PC-3 (cell line): ENCODE data around the gene DCAF8. TPM values are rescaled to one million over a fixed set of nuclear protein-coding genes. Genes with fewer than 3 reads are reported as not detected.

Experiments
- ATAC-seq: fragments of 200-7000 bp; cut with Tn5 transposase; 2 replicates; pipeline ENCODE4 v1.9.1; 2020; ENCODE audit warnings: mild to moderate bottlenecking, moderate library complexity
- BruUV-seq: library from RNA; stranded (reverse); fragments of 400-500 nt; replicated peaks from 2 replicates; lab custom pipeline; 2021; lab: Mats Ljungman, UMichigan
- CTCF ChIA-PET: fragments of 300-600 bp; sonication (Branson Sonifier 250); formaldehyde crosslinking; loops from one replicate; lab custom pipeline; 2022; ENCODE audit warnings: antibody characterized with exemption; lab: Charles Lee
- POLR2A ChIA-PET: fragments of 300-600 bp; sonication (Branson Sonifier 250); formaldehyde crosslinking; loops from one replicate; lab custom pipeline; 2022; ENCODE audit warnings: antibody characterized with exemption; ENCODE audit not compliant: unreplicated experiment; lab: Charles Lee
- DNase-seq: peaks from one replicate; pipeline ENCODE4 v3.0.0-alpha.2; 2015
- H2AFZ ChIP-seq: fragments of 300-600 bp; sonication (generic); 2 replicates; pipeline ENCODE4 v1.6.0; 2016; ENCODE audit warnings: antibody characterized with exemption, low read length
- H3F3A ChIP-seq: fragments of 300-600 bp; sonication (generic); one replicate; pipeline ENCODE4 v1.6.0; 2017; ENCODE audit warnings: antibody characterized with exemption, low read length, control low read depth, mild to moderate bottlenecking; ENCODE audit not compliant: unreplicated experiment
- H3K27ac ChIP-seq: fragments of 300-600 bp; sonication (generic); 2 replicates; pipeline ENCODE4 v1.5.1; 2016; ENCODE audit warnings: mild to moderate bottlenecking, low read length
- H3K27me3 ChIP-seq: fragments of 300-600 bp; sonication (generic); 2 replicates; pipeline ENCODE4 v1.6.1; 2016; ENCODE audit warnings: low read length, mixed read lengths
- H3K36me3 ChIP-seq: fragments of 300-600 bp; sonication (generic); 2 replicates; pipeline ENCODE4 v1.6.1; 2016; ENCODE audit warnings: low read depth, mixed run types, low read length, mixed read lengths
- H3K4me1 ChIP-seq: fragments of 300-600 bp; sonication (generic); 2 replicates; pipeline ENCODE4 v1.5.1; 2016; ENCODE audit warnings: low read length; ENCODE audit not compliant: insufficient read depth
- H3K4me2 ChIP-seq: fragments of 300-600 bp; sonication (generic); 2 replicates; pipeline ENCODE4 v1.6.0; 2016; ENCODE audit warnings: low read length
- H3K4me3 ChIP-seq: fragments of 300-600 bp; sonication (generic); 2 replicates; pipeline ENCODE4 v1.5.1; 2016; ENCODE audit warnings: mild to moderate bottlenecking, low read length, mixed read lengths
- H3K79me2 ChIP-seq: fragments of 300-600 bp; sonication (generic); 2 replicates; pipeline ENCODE4 v1.6.1; 2017; ENCODE audit warnings: low read length, mixed read lengths
- H3K9ac ChIP-seq: fragments of 300-600 bp; sonication (generic); 2 replicates; pipeline ENCODE4 v1.6.0; 2016; ENCODE audit warnings: mild to moderate bottlenecking, low read length
- H3K9me2 ChIP-seq: fragments of 300-600 bp; sonication (generic); replicated peaks from 2 replicates; pipeline ENCODE4 v1.6.1; 2016; ENCODE audit warnings: mixed run types, low read length, mixed read lengths
- H3K9me3 ChIP-seq: fragments of 300-600 bp; sonication (generic); 2 replicates; pipeline ENCODE4 v1.6.1; 2016; ENCODE audit warnings: low read length, mixed read lengths
- H4K20me1 ChIP-seq: fragments of 300-600 bp; sonication (generic); 2 replicates; pipeline ENCODE4 v1.6.1; 2016; ENCODE audit warnings: low read length, mixed read lengths
- EZH2 ChIP-seq: fragments of 300-600 bp; sonication (generic); IDR thresholded peaks from one replicate; pipeline ENCODE4 v1.6.1; 2017; ENCODE audit warnings: antibody characterized with exemption, mild to moderate bottlenecking, low read length; ENCODE audit not compliant: unreplicated experiment
- EZH2phosphoT487 ChIP-seq: fragments of 300-600 bp; sonication (generic); IDR thresholded peaks from 2 replicates; pipeline ENCODE4 v1.6.1; 2018; ENCODE audit warnings: mild to moderate bottlenecking, antibody characterized with exemption, low read length, borderline replicate concordance
- intact Hi-C: fragments of 100-400 bp; cut with micrococcal nuclease; formaldehyde crosslinking; loops from 2 replicates; pipeline ENCODE4 v1.9.0; 2023
- total RNA-seq: library from RNA; depleted of rRNA; stranded (reverse); fragments of >200 nt; gene quantifications from 2 replicates; pipeline ENCODE4 v1.2.3, GENCODE V29; 2014
- TF ChIP-seq, protein P1 (sequence below): fragments of 300-600 bp; sonication (generic); conservative IDR thresholded peaks from 2 replicates; pipeline ENCODE4 v1.5.1; 2017; ENCODE audit warnings: antibody characterized with exemption, low read depth, mild to moderate bottlenecking, low read length

Gene DCAF8
- total RNA-seq, 1 experiment from 2014 or later: 122 TPM

DNA sequence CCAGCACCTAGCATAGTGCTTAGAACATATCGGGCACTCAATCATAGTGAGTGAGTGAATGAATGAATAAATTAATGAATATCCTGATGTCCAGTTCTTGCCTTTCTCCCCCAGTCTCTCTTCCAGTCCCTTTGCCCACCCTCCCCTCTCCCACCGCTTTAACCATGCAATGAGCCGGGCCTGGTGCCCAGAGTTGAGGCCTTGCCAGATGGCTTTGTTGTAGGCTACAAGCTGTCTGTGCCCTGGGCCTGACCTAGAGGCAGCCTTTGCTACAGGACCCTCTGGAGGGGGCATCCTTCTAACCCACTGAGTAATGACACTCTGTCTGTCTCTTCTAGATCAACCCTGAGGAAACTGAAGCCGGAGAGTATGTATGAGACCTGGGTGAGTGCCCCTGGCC, 65.1 kb downstream of the DCAF8 start:
- no peak for DNase-seq
- Histone ChIP-seq H3K27ac (no peak overlapping the region), H3K9me3 (no peaks in the 10 kb centered on the region), H3K9ac (no peak overlapping the region), H3K9me2 (no peaks in the 10 kb centered on the region), H2AFZ (no peak overlapping the region), H3K4me1 (peaks cover 9% of the 10 kb centered on the region; the same call in 1 of the 2 replicates), H3K79me2 (no peaks in the 10 kb centered on the region), H3K27me3 (no peaks in the 10 kb centered on the region), H4K20me1 (no peaks in the 10 kb centered on the region), H3K4me3 (no peak overlapping the region), H3K36me3 (no peaks in the 10 kb centered on the region), H3K4me2 (no peak overlapping the region), H3F3A (no peaks in the 10 kb centered on the region)
- BruUV-seq: no TSS peak
- no peak for TF ChIP-seq EZH2
- no peak for TF ChIP-seq EZH2phosphoT487
- TF ChIP-seq, protein P1, sequence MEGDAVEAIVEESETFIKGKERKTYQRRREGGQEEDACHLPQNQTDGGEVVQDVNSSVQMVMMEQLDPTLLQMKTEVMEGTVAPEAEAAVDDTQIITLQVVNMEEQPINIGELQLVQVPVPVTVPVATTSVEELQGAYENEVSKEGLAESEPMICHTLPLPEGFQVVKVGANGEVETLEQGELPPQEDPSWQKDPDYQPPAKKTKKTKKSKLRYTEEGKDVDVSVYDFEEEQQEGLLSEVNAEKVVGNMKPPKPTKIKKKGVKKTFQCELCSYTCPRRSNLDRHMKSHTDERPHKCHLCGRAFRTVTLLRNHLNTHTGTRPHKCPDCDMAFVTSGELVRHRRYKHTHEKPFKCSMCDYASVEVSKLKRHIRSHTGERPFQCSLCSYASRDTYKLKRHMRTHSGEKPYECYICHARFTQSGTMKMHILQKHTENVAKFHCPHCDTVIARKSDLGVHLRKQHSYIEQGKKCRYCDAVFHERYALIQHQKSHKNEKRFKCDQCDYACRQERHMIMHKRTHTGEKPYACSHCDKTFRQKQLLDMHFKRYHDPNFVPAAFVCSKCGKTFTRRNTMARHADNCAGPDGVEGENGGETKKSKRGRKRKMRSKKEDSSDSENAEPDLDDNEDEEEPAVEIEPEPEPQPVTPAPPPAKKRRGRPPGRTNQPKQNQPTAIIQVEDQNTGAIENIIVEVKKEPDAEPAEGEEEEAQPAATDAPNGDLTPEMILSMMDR: no peak
- POLR2A ChIA-PET: no interaction called here
- CTCF ChIA-PET: no interaction called here
- intact Hi-C loops: no loop called here
- no peak for ATAC-seq

GRCh38 chr1:160196143-160196542, 66.2 kb downstream of the DCAF8 start:
- H3K36me3 ChIP-seq: no peaks in the 10 kb centered on the region
- peaks cover 9% of the 10 kb centered on the region; the same call in 1 of the 2 replicates for H3K4me1 ChIP-seq
- ChIA-PET CTCF (interaction anchor here (1.7 kb wide), 1 partner anchor 24 kb away, joined by 5 read pairs; no protein-coding TSS in a partner anchor), POLR2A (no interaction called here)
- no peak overlapping the region for H3K27ac ChIP-seq
- H3K79me2 ChIP-seq: no peaks in the 10 kb centered on the region
- ATAC-seq (no peak), DNase-seq (no peak)
- no peaks in the 10 kb centered on the region for H3K9me2 ChIP-seq
- H3K4me3 ChIP-seq: no peak overlapping the region
- intact Hi-C loops: no loop called here
- no peaks in the 10 kb centered on the region for H3K9me3 ChIP-seq
- no peaks in the 10 kb centered on the region for H4K20me1 ChIP-seq
- no TSS peak for BruUV-seq
- TF ChIP-seq EZH2phosphoT487: no peak
- TF ChIP-seq EZH2: no peak
- TF ChIP-seq, protein P1: no peak
- H2AFZ ChIP-seq: no peak overlapping the region
- no peak overlapping the region for H3K9ac ChIP-seq
- no peak overlapping the region for H3K4me2 ChIP-seq
- no peaks in the 10 kb centered on the region for H3F3A ChIP-seq
- no peaks in the 10 kb centered on the region for H3K27me3 ChIP-seq

DNA sequence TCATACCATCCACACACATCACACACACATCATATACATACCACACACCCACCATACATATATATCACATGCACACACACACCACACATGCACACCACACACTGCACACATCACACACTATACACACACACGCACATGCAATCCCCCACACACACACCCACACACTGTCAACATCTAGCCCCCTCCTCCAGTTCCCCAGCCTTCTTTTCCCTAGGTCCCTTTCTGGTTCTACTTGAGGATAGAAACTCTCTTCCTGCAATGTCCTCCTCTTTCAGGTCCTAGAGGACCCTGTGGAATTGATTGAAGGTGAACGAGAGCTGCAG, 67.7 kb downstream of the DCAF8 start:
- intact Hi-C loops: no loop called here
- Histone ChIP-seq H4K20me1 (no peaks in the 10 kb centered on the region), H2AFZ (no peak overlapping the region), H3K4me1 (peaks cover 9% of the 10 kb centered on the region; the same call in 1 of the 2 replicates), H3K9me3 (no peaks in the 10 kb centered on the region), H3K4me3 (no peak overlapping the region), H3K27me3 (no peaks in the 10 kb centered on the region), H3K9ac (no peak overlapping the region), H3K36me3 (no peaks in the 10 kb centered on the region), H3K79me2 (no peaks in the 10 kb centered on the region), H3K27ac (no peak overlapping the region), H3K9me2 (no peaks in the 10 kb centered on the region), H3K4me2 (no peak overlapping the region), H3F3A (no peaks in the 10 kb centered on the region)
- ChIA-PET CTCF (no interaction called here), POLR2A (no interaction called here)
- no TSS peak for BruUV-seq
- DNase-seq (no peak), ATAC-seq (no peak)
- TF ChIP-seq, protein P1: no peak
- TF ChIP-seq EZH2: no peak
